CD4-positive, alpha-beta T cell treated with Interferon gamma for 1 hour (primary cell): ENCODE results near the gene PTPRG.

Experiments
- DNase-seq: peaks from one replicate; pipeline ENCODE4 v3.0.0-alpha.2; 2020

The PTPRG gene

GRCh38 chr3:62178032-62178431, 616.7 kb downstream of the PTPRG start:
- DNase-seq = no peak

GRCh38 chr3:62178739-62179600, 617.6 kb downstream of the PTPRG start:
- no peak for DNase-seq

DNA sequence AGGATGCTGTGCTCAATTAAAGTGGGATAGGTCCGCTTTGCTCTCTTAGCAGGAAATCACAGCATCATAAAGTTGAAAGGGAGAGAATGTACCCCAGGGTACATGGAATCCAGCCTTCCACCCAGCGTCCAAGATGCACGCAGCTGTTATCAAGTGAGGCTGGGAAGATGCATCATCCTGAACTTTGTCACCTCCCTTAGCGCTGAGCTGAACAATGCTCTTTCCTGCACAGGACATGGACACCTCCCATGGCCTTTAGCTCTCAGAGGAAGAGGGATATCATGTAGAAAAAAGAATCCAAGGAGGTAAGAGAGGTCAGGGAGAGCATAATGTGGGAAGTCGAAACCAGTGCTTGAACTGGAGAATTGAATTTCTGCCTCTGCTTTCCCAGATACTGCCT, 619.1 kb downstream of the PTPRG start:
- no peak for DNase-seq

GRCh38 chr3:62183087-62183486, 621.7 kb downstream of the PTPRG start:
- no peak for DNase-seq

DNA sequence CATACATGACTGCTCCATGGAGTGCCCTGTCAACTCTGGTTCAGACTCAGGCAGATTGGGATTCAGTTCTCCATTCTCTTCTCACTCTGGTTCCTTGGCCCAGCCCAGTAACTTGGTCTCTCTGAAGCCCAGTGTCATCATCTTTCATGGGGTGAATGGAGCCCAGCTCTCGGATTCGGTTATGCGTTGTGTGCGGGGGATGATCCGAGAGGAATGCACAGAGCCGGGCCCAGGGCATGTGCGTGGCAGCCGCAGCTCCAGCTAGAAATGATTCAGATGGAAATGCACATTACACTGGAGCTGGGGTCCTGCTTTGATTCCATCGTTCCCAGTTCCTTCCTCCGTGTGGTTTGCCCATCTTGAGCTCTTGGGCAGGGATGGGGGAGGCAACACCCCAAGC, 622.6 kb downstream of the PTPRG start:
- DNase-seq = no peak

- no peak for DNase-seq
These were observed 623.2 kb downstream of the PTPRG start for GRCh38 chr3:62184559-62184958.

GRCh38 chr3:62187022-62187431, 625.7 kb downstream of the PTPRG start:
- no peak for DNase-seq

- peak; percentile 37 for DNase-seq
These were observed 627.5 kb downstream of the PTPRG start for GRCh38 chr3:62188681-62189375.

GRCh38 chr3:62189376-62189698, 628.0 kb downstream of the PTPRG start:
- DNase-seq = no peak

- no peak for DNase-seq
These were observed 631.5 kb downstream of the PTPRG start for GRCh38 chr3:62192891-62193290.

DNA sequence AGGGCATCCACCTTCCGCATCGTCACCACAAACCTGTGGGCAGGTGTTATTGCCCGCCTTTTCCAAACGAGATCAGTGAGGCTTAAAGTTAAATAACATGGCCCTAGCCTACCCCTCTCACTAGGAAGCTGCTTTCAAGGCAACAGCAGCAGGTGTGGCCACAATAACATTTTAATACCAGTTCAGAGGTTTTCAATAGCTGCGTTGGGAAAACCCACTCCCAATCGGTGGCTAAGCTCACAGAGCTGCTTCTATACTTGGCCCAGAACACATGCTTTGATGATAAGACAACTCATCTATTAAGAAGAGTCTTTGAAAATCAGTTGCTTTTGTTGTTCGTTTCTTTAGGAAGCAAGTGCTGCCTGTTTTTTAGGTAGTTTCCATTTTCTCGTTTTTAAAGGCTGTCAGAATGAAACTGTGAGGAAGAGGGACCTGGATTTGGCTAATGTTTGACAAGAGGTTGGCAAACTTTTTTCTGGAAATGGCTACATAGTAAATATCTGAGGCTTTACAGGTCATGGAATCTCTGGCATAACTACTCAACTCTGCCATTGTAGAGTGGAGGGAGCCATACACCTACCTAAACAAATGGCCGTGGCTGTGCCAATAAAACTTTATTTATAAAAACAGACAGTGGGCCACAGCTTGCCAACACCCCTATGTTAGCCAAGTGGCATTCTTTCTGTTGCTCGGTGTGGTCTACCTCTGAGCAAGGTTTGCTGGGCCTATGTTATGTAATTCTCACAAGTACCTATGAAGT, 632.4 kb downstream of the PTPRG start:
- DNase-seq = no peak

- no peak for DNase-seq
These were observed 636.1 kb downstream of the PTPRG start for GRCh38 chr3:62197350-62198012.

- no peak for DNase-seq
These were observed 637.8 kb downstream of the PTPRG start for GRCh38 chr3:62199126-62199525.

DNA sequence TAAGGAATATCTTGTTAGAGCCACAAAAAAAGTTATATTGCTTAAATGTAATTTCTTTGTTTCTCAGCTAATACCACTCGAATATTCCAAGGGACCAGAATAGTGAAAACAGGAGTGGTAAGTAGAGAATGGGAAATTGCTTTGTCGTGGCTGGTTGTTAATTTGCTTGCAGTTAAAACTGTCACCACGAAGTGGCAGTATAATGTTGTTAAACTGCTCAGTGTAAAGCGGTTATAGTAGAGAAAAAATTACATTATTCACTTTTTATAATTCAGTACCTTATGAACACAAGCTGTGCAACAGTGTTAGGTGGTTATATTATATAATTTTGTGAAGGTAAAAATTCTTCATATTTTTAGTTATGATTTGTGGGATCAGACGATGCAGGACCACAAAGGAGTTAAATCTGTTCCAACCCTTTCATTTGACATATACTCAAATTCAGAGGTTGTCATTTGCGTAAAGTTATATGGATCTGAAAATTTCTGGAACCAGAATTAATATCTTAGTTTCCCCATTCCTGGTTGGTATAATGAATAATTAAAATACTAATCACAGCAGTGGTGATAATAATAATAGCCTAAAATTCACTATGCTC, 640.2 kb downstream of the PTPRG start:
- no peak for DNase-seq

DNA sequence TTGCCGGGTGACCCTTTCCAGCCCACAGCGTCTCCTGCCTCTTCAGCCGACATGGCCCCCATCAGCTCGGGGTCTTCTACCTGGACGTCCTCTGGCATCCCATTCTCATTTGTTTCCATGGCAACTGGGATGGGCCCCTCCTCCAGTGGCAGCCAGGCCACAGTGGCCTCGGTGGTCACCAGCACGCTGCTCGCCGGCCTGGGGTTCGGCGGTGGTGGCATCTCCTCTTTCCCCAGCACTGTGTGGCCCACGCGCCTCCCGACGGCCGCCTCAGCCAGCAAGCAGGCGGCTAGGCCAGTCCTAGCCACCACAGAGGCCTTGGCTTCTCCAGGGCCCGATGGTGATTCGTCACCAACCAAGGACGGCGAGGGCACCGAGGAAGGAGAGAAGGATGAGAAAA, 641.8 kb downstream of the PTPRG start:
- no peak for DNase-seq

DNA sequence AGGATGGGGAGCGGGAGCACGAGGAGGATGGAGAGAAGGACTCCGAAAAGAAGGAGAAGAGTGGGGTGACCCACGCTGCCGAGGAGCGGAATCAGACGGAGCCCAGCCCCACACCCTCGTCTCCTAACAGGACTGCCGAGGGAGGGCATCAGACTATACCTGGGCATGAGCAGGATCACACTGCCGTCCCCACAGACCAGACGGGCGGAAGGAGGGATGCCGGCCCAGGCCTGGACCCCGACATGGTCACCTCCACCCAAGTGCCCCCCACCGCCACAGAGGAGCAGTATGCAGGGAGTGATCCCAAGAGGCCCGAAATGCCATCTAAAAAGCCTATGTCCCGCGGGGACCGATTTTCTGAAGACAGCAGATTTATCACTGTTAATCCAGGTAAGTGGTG, 642.2 kb downstream of the PTPRG start:
- DNase-seq = no peak

DNA sequence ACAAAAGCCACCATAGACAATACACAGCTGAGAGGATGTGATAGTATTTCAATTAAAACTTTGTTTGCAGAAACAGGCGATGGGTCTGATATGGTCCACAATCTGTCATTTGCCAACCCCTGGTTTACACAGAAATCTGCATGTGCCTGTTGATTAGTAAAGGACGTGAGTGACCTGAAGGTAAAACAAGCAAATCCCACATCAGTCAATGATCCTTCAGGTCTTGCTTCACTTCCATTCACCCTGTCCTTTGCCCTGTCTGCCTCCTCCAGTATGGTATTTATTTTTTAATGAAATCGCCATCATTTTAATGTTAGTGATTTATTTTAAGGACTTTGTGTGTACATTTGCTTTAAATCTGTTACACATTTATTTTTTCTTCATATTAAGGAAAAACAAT, 645.8 kb downstream of the PTPRG start:
- DNase-seq = no peak

DNA sequence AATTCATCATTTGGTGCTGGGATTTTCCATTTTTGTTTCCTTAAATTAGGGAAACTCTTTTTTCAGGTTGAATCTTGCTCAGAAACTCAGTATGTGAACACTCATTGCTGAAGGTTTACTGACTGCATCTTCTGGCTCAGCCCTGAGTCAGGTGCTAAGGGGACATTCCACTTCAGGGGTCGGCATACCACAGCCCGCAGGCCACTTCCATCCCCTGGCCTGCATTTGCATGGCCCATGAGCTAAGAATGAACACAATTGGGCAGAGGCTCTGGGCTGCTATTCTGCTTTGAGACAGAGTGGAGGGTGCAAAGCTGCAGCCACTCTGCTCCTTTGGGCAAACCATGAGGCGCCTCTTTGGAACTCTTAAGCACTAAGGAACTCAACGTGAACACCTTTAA, 647.0 kb downstream of the PTPRG start:
- no peak for DNase-seq

GRCh38 chr3:62209101-62209500, 647.7 kb downstream of the PTPRG start:
- DNase-seq = no peak

DNA sequence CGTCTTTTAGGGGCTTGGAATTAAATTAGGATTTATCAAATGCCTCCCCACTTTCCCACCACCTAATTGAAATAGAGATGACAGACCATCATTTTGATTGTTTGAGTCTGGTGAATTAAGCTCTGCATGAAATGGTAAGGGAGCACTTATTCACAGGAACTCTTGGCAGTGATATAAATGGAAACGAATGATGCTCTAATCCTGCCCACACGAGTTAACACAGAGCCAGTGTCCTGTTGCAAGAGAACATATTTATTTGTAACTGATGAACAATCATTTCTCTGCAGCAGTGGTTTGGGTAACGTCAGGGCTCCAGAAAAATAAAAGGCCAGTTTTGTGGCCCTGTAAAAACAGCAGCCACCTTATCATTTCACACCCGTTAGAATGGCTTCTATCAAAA, 648.6 kb downstream of the PTPRG start:
- DNase-seq = no peak

- DNase-seq = no peak
These were observed 650.5 kb downstream of the PTPRG start for GRCh38 chr3:62211675-62212429.

DNA sequence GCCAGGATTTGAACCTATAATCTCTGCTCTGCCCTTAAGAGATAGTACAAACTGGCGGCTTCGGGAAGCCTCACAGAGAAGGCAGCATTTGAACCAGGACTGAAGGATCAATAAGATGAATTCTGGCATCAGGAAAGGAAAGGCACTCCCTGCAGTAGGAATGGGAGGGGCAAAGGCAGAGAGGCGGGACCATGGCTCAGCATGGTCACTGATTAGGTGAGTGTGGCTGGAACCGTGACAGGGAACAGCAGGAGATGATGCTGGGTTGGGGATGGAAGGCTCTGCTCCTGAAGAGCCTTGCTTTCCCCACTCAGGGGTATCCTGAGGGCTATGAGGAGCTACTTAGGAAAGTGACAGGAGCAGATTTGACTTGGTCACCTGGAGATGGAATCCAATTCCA, 653.5 kb downstream of the PTPRG start:
- no peak for DNase-seq
